Measurements from ENCODE around the gene SLC6A20.
"Not testable (repeated sequence)": the region's sequence is repeated elsewhere in the genome, so short reads cannot be mapped to it uniquely, and the experiment has no call there.

The SLC6A20 gene

DNA sequence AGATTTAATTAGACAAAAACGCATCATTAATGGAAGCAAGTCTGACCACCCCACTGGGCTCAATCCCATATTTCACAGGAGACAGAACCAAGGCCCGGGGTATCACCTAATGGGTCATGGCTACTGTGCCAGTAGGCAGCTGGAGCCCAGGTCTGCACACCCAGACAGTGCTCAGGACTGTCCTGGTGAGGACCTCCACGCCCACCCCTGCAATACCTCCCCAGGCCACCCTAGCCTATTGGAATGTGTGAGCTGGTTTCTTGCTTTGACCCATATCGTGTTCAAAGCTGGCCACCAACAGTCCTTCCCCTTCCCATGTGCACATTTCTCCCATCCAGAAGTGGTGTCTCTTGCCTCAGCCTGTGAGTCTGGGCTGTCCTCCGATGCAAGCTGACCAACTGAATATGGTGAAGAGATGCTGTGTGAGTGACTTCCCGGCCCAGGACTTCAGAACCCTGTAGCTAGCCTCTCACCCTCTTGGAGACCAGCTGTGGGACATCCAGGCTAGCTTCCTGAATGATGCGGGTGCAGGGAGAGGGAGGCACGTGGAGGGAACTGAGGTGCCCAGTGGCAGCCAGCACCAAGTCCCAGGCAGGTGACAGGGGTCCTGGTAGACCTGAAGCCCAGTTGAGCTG lies 19.1 kb downstream of the SLC6A20 start:
- no peak for DNase-seq

DNA sequence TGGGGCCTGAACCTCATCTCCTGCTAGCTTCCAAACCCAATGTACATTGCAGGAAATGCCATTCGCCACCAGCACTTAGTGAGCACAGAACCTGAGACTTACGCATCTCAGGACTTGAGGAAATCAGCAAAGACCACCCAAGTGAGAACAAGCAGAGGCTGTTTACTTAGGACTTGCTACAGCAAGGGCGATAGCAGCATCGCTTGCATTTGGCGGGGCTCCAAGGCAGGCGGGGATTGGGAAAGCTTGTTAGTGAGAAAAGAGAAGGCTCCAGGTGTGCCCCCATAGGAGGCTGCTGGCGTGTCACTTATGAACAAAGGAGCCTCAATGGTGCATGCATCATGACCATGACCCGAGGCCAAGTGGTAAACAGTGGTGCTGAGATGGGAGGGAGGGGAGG lies 19.7 kb downstream of the SLC6A20 start:
- DNase-seq = no peak

DNA sequence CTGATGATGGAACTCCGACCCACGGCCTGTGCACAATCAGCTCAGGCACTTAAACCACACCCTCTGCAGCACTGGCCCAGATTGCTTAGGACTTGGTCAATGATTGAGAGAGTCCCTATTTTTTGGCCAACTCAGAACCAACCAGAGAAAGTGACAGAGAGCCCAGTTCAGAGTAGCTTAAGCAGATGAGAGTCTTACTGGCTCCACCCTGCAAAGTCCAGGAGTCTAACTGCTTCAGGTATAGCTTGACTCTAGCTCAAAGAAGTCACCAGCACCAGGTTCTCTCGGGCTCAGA lies 20.1 kb downstream of the SLC6A20 start:
- no peak for DNase-seq

DNA sequence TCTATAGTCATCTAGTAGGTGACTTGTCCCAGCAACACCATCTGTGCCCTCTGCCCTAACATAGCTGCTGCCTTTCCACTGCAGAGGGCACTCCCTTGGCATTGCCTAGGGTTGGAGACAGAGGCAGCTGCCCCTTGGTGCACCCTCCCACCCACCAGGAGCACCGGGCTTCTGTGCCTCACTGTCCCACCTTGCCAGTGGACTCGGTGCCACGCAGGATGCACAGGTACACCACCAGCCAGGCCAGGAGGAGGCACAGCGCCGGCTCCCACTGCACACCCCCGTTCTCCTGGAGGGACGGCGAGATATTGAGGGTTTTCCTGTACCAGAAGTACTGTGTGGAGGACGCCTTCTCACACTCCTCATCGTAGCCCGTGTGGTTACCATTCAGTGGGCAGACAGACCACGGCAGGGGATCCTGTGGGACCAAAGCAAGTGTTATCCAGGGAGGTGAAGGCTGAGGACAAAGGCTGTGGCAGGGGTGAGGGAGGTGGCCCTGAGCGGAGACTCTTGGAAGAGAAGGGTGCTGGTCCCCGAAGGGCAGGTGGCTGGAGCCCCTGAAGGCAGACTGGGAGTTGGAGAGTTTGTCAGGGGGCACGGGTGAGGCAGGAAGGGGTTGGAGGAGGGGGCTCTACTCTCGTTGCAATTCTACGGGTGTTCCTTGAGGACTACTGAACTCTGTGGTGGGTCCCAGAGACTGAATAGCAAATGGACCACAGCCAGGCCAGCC lies 20.6 kb downstream of the SLC6A20 start:
- DNase-seq = no peak

DNA sequence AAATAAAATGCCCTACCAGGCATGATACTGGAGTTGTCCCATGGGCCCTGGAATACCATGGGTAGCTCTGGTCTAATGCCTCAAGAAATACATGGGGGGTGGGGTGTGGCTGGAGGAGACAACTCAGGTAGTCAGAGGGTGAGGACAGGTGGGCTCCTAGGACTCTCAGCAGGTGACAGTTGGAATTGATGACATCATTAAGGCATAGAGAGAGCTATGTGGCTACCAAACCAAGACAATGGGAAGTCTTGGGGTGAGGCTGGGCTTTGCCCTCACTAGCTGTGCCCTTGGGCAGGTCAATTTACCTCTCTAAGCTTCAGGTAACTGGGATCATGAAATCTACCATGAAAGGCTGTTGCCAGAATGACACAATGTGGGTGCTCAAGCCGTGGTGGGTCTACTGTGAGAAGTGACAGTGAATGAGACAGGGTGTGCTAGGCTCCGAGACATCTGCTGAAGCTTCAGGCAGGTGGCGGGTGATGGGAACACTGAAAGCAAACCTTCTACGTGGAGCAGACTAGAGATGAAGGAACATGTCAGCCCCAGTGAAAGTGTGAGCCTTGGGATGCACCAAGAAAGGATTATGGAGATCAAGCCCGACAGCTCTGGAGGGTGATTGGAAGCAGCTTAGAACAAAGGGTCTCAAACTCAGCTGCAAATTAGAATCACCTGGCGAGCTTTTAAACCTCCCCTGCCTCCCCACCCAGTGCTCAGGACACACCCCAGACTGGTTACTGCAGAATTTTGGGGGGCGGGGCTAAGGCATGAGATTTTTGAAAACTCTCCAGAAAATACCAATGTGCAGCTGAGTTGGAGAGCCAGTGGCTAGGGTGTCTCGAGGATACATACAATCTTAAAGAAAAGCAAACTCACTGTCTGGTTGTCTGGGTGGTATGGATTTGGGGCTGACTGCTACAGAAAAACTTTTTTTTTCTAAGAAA lies 21.5 kb downstream of the SLC6A20 start:
- no peak for DNase-seq

DNA sequence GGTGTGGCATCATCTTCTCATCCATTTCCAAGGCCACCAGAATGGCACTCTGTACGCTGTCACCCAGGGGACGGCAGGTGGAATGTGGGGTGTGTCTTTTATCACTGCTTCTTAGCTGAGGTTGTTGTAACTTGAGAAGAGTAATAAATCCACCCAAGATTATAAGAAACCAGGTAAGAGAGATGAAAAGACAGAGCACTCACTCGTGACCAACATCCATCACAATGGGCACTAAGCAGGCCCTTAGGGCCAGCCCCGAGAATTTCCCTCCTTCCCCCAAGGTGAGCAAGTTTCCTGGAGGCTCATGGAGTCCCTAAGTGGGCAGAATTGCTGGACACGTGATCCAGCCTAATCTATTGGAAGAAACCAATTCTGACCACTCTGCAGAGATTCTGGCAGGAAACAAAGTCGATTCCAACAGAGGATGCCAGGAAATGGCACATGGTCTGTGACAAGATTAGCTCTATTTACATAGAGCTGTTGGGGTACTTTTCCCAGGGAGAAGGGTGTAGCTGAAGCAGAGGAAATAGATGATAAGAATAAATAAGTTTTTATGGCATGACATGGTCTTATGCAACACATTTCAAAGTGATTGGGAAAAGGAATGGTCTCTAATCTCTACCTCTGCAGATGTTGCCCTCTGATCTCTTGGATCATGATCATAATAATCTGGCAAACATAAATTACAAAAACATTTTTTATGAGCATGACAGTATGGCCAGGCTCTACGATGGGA lies 22.5 kb downstream of the SLC6A20 start:
- no peak for DNase-seq

DNA sequence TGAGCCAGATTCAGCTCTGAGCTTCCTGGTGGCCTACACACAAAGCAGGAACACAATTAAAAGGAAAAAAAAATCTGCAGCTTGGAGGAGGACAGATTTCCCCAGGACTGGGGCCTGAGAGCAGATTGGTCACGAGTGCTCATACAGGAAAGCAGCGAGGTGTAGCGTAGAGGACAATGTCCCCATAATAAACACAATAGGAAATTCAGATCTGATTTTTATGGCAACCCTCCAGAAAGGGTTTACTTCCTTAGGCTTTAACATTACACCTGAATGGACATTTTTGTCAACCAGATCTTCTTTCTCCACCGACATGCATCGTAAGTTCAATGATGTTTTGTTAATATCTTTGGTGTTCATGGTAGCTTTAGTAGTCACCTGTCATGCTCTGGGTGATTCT lies 23.3 kb downstream of the SLC6A20 start:
- DNase-seq = no peak

DNA sequence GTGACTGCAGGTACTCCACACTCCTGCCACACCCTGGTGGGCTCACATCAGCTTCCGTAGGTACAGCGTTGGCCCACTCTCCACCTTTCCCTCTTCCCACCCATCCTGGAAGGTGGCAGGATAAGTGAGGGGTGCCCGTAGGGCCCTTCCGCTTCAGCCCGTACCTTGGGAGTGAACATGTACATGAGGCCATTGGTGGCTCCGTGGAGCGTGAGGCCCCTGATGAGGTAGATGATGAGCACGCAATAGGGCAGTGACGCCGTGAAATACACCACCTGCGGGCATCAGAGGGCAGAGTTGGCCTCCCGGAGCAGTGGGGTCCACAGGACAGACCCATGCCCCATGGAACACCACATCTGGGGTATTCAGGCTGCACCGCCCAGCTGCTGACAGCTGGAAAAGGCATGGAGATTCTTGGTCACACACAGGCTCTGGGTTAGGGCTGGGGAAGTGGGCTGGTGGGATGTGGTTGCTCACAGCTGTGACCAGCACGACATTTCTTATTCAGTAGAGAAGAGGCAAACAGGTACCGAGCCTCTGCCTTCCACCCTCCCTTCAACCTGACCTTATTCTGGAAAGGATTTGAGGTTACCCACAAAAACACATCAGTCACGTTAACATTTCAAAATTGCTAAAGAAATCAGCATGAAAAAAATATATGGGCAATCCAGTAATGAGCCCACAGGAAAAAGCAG lies 23.8 kb downstream of the SLC6A20 start:
- no peak for DNase-seq

DNA sequence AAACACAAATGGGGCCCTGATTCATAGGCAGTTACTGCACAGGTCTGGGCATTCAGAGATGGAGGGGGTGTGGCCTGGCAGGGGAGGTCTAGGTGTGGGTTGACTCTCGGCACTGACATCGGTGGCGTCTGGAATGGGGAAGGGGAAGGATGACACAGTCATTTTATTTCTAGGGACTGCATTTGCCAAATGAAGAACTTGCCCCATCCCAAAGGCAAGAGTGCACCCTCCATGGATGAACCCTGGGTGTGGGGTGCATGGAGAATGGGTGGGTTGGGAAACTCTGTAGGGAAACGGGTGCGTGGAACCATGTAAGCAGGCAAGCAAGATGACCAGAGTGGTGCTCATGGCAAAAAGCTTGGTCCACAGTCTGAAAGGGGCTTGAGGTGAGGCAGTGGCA lies 24.5 kb downstream of the SLC6A20 start:
- no peak for DNase-seq

DNA sequence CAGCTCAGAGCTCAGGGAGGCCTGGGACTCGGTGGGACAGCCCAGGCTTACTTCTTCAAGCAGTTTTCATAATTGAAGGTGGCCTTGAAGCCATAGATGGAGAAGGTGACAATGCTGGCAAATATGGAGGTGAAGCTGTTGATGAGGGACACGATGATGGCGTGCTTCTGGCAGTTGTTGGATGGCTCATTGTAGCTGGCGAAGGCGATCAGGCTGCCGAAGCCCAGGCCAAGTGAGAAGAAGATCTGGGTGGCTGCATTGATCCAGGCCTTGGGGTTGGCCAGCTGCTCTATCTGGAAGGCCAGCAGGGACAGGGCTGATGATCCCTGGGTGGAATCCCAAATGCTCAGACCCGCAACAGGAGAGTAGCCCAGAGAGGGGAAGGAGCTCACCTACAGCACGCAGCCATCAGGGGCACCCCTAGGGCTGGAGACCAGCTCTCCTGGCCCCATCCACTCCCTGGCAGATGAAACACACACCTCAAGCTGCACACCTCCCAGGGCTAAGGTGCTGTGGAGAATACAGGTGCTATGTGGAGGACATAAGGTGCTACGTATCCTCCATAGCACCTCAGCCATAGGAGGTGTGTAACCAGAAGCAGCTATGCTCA lies 25.1 kb downstream of the SLC6A20 start:
- no peak for DNase-seq

DNA sequence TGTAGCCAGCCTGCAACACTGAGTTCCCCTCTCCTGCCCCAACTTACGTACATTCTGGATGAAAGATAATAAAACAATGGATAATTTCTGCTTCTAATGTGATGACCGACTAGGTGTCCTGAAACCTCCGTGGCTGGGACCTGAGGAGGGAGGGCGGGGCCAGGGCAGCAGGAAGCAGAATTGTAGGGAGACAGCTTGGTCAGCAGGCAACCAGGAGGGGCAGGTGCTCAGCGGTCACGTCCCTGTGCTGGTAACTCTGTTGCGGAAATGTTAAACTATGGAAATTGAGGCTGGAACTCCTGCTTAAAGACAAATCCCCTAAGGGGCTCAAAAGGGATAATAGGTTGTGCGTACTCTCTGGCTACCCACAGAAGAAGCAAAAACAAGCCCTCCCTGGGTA lies 30.4 kb downstream of the SLC6A20 start:
- DNase-seq = no peak

DNA sequence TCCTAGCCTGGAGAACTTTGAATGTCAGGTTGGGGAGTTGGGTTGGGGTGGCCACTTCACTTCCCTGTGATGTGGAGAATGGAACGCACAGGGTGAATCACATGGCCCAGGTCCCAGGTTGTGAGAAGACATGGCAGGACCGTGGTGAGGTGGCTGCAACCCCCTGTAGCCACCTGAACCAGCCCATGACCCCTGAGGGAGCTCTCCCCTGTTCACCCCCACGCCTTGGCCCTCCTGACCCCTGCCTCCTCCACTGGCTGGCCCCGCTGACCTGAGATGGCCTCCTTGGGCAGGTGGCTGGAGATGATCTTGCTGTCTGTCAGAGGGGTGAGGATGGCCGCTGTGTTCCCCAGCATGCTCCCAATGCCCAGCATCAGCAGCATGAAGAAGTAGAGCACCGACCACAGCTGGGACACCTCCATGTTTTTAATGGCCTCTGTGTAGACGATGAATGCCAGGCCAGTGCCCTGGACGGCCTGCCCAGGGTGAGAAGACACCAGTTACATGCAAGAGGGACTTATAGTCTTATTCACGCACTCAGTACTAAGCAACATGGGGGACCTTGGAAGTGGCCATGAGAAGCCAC lies 31.0 kb downstream of the SLC6A20 start:
- DNase-seq = no peak

DNA sequence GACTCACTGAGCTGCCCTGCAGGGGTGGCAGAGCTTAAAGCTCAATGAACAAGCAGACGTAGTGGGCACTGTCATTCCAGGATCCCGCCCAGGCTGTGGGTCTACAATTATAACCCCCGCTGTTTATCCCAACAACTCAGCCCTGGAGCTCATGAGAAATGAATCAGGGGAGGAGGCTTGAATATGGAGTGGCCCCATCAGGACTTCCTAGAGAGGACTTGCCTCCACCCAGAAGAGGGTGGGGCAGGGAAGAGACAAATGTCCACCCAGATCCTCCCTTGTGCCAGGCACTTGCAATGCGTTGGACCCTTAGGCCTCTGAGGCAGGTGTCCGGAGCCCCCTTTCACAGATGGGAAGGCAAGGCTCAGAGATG lies 33.0 kb downstream of the SLC6A20 start:
- DNase-seq = no peak

DNA sequence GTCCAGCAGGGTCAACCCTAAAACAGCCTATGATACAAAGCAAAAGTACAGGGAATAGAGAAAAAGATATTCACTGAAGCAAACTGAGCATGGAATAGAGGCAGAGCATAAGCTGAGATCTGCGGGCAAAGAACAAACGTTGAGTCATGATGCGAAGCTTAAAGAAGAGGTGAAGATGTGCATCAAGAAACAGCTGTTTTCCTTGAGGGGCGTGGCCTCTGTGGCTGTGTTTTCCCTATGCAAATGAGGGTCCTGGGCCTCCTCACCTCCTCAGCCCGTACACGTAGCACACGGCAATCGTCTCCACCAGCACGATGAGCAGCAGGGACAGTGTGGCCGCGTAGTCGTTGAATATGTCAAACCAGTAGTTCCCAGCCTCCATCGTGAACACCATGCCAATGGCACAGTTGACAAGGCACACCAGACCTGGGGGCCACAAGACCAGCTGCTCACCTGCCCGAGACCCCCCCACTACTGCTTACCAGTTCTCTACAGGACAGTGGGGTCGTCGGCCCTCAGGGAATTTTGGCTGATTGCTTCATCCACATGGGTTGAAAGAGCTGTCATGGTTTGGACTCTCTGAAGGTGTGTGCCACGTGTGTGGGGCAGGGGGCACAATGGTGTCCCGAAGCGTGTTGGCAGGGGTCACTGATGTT lies 33.6 kb downstream of the SLC6A20 start:
- DNase-seq = no peak

DNA sequence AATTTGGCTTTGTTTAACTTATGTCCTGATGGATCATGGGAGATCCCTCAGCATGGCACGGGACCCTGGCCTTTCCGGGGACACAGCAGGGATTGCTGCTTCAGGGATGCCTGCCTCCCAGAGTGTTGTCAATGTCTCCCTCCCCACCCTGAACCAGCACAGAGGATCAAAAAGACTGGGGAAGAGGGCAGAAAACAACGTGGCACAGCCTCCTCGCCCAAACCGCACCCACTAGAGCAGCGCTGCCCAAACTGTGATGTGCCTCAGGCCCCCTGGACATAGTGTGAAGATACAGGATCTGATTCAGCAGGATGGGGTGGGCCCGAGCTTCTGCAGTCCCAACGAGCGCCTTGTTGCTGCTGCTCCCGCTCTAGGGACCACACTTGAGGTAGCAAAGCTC lies 34.5 kb downstream of the SLC6A20 start:
- DNase-seq = no peak

DNA sequence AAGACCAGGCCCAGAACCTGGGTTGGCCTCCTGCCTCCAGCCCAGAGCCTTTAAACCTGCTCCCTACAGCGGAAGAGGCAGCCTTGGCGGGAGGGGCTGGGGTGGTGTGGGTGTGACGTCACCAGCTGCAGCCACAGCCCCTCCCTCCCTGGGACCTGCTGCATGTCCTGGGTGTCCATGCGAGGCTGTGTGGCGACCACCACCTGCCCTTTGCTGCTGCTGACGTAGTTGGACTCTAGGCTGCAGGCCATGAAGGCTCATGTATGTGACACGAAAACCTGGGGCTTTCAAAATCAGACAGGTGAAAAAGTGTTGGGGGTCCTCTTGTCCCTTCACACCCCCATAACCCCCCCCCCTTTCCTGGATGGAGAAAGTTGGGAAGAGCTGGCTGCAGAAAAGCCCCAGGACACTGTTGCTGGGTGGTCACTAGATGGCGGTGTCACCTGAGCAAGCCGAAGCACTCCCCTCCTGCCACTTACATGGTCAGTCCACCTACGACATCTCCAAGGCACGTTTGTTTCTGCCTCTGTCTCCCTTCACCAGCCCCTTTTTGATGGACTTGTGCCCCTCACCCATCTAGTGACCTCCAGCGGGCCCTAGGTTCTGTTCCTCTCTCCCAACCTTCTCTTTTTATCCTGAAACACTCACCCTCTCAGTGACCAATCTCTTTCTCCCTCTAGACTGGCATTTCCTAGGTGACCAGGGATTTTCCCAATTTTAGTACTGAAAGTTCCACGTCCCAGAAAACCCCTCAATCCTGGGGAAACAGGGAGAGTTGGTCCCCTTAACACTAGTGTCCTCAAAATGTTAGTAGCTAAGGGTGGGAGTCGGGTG lies 35.2 kb downstream of the SLC6A20 start:
- peak; percentile 18 for DNase-seq

DNA sequence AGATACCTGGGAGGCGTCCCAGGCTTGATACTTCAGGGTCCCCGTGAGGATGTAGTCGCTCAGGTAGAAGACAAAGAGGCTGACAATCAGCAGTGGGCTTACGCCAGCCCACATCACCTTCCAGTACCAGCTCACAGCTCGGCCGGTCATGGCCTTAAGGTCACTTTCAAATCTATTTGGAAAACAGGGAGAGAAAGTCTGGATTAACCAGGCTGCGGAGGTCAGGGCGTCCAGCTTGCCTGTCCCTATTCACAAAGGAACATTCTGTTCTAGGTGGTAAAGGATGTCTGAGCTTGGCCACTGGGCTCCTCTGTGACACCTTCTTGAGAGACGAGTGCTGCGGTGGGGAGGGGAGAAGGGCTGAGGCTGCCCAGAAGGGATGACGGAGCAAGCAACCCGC lies 36.5 kb downstream of the SLC6A20 start:
- no peak for DNase-seq

DNA sequence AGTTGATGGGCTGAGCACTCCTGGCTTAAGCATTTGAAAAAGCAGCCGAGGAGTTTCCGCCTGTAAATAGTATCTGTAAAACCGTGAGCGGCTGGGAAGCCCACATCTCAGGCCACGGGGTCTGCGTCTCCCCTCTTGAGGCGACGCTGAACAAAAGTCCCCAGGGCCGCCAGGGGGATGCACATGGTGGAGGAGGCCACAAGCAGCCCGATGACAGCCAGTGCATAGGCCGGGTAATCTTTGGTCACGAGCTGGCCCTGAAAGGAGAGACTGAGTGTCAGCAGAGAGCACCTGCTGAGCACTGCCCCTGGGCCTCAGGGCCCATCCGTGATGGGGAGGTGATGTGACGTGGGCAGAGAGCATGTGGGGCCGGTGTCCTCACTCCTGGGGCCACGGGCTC lies 37.5 kb downstream of the SLC6A20 start:
- no peak for DNase-seq

DNA sequence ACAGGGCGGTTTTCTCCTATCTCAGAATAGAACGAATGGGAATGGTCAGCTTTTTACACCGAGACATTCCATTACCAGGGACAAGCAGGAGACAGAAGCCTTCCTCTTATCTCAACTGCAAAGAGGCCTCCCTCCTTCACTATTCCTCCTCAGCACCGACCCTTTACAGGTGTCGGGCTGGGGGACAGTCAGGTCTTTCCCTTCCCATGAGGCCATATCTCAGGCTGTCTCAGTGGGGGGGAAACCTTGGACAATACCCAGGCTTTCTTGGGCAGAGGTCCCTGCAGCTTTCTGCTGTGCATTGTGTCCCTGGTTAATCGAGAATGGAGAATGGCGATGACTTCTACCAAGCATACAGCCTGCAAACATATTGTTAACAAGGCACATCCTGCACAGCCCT lies 39.2 kb downstream of the SLC6A20 start:
- not testable (repeated sequence) for DNase-seq

DNA sequence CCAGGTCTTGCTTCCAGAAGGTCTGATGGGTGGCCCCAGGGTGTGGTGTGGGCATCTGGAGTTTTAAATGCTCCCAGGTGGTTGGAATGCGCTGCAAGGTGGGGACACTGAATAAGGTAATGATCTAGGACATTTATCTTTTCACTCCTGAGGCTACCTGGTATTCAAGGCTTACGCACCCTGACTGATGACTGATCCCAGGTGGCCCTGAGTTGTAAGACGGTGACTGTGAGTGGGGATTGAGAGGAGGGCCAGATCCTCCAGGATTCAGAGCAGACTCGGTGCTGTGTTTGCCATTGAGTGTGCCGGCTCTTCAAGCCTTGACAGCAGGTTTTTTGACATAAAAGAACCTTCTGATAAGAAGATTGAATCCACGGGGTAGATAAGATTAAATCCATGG lies 40.3 kb downstream of the SLC6A20 start:
- no peak for DNase-seq

Data from GDM1 (cell line).